Breast epithelium (tissue), 3 donors: Measurements from ENCODE around the gene APBA1.

ENCODE experiments used
- POLR2A ChIP-seq: fragments of 450-650 bp; IDR thresholded peaks from one replicate; pipeline ENCODE4 v1.6.1; 2016; ENCODE audit warnings: antibody characterized with exemption, mild to moderate bottlenecking, moderate library complexity
- POLR2AphosphoS5 ChIP-seq, 3 donors: sonication (generic); formaldehyde crosslinking; IDR thresholded peaks; one replicate each; pipeline ENCODE4 v1.6.1; 2017; ENCODE audit warnings: antibody characterized with exemption in 3 of 3
- TF ChIP-seq, protein P1 (sequence below), 3 donors: fragments of 450-650 bp; IDR thresholded peaks; one replicate each; pipeline ENCODE4 v1.5.1; 2016 to 2017; ENCODE audit warnings: antibody characterized with exemption in 3 of 3, mild to moderate bottlenecking in 3 of 3, moderate library complexity in 3 of 3

DNA sequence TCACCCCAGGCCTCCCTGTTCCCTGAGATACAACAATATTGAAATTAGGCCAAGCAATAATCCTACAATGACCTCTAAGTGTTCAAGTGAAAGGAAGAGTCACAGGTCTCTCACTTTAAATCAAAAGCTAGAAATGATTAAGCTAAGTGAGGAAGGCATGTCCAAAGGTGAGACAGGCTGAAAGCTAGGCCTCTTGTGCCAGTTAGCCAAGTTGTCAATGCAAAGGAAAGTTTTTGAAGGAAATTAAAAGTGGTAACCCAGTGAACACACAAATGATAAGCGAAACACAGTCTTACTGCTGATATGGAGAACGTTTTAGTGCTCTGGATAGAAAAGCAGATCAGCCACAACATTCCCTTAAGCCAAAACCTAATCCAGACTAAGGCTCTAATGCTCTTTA is 47.8 kb upstream of the APBA1 start:
- TF ChIP-seq, protein P1, sequence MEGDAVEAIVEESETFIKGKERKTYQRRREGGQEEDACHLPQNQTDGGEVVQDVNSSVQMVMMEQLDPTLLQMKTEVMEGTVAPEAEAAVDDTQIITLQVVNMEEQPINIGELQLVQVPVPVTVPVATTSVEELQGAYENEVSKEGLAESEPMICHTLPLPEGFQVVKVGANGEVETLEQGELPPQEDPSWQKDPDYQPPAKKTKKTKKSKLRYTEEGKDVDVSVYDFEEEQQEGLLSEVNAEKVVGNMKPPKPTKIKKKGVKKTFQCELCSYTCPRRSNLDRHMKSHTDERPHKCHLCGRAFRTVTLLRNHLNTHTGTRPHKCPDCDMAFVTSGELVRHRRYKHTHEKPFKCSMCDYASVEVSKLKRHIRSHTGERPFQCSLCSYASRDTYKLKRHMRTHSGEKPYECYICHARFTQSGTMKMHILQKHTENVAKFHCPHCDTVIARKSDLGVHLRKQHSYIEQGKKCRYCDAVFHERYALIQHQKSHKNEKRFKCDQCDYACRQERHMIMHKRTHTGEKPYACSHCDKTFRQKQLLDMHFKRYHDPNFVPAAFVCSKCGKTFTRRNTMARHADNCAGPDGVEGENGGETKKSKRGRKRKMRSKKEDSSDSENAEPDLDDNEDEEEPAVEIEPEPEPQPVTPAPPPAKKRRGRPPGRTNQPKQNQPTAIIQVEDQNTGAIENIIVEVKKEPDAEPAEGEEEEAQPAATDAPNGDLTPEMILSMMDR (IDR thresholded peaks at IDR 0.05) = no peak
- TF ChIP-seq POLR2A (no peak), POLR2AphosphoS5 (IDR thresholded peaks at IDR 0.05) (no peak)
